HG03066 (cell line): ENCODE measurements around the gene TRIP6.
"Not testable (repeated sequence)": the region's sequence is repeated elsewhere in the genome, so short reads cannot be mapped to it uniquely, and the experiment has no call there.

Source experiments
- ATAC-seq: cut with Tn5 transposase; IDR thresholded peaks from one replicate; pipeline ENCODE4 v1.9.1; 2021; ENCODE audit warnings: low read depth; ENCODE audit not compliant: unreplicated experiment

TRIP6 gene

DNA sequence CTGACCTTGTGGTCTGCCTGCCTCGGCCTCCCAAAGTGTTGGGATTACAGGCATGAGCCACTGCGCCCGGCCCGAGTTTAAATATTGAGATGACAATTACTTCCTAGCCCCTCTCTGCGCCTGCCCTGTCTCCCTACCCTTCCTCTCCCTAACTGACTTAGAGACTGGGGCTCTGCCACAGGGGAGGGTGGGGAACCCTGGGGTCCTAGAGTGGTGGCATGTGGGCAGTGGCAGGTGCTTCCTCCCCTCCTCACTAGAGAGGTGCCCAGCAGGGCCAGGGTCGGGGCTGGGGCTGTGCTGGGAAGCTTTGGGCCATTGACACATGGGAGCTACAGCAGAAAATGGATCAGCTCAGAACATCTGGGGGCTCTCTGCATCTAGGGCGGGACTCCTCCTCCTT, 35.5 kb downstream of the TRIP6 start:
- no peak for ATAC-seq

DNA sequence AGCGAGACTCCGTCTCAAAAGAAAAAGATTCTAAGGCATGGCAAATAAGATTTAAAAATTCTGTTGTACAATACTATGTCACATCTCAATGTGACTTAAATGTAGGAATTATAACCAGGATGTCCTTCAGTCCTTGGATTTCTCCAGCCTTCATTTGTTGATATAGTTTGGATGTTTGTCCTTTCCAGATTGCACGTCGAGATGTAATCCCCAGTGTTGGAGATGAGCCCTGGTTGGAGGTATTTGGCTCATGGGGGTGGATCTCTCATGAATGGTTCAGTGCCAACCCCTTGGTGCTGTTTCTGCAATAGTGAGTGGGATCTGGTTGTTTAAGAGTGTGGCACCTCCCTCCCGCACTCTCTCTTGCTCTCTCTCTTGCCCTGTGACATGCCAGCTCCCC, 41.3 kb downstream of the TRIP6 start:
- ATAC-seq = no peak

DNA sequence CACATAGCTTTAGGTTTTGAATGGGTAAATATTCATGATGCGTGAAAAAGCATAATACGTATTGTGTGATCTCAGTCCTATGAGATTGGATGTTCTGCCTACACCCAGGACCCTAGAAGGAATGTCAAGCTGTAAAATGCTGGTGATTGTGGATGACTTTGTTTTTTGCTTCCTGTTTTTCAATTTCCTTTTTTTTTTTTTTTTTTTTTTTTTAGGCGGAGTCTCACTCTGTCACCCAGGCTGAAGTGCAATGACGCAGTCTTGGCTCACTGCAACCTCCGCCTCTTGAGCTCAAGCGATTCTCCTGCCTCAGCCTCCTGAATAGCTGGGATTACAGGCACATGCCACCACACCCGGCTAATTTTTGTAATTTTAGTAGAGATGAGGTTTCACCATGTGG, 43.3 kb downstream of the TRIP6 start:
- ATAC-seq = not testable (repeated sequence)

DNA sequence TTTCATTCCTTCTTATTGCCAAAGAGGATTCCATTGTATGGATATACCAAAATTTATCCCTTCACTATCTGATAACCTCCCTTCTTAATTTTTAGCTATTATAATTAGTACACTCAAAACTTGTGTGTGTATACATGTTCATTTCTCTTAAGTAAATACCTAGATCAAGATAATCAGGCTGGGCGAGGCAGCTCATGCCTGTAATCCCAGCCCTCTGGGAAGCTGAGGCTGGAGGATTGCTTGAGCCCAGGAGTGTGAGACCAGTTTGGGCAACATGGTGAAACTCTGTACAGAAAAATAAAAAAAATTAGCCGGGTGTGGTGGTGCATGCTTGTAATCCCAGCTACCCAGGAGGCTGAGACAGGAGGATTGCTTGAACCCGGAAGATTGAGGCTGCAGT, 44.3 kb downstream of the TRIP6 start:
- no peak for ATAC-seq

DNA sequence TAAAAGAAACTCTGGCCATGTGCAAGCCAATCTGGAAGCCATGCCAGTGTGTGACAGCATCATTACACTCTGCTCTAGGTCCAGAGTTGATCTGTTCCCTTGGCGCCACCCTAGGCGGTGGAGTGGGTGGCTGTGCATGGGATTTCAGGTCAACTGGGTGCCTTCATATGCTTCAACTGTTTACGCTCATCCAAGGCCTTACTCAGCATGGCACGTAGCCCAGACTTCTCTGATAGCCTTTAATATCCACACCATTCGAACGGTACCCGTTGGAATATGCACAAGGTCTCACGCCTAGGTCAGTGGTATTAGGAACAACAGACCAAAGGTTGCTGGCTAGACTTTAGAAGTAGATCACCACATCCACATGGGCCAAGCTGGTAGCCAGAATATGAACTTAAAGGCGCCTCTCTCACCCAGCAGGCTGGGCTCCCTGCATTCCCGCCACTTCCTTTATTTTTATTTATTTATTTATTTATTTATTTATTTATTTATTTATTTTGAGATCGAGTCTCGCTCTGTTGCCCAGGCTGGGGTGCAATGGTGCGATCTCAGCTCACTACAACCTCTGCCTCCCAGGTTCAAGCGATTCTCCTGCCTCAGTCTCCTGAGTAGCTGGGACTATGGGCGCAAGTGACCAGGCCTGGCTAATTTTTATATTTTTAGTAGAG, 47.2 kb downstream of the TRIP6 start:
- ATAC-seq = no peak

DNA sequence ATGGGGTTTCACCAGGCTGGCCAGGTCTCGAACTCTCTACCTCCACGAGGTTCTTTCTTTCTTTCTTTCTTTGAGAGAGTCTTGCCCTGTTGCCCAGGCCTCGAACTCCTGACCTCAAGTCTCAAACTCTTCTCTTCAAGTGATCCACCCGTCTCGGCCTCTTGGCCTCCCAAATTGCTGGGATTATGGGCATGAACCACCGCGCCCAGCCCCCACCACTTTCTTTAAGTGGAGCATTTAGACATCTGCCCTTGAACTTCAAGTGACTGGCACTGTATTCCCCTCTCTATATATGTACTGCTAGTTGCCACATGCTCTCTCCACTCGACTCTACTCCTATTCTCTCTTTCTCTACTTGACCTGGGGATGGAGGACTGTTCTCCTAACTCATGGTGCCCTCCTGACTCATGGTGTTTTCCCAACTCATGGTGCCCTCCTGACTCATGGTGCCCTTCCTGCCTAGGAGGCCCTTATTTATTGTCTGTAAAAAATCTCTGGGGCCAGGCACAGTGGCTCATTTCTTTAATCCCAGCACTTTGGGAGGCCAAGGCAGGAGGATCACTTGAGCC, 47.8 kb downstream of the TRIP6 start:
- ATAC-seq = no peak

DNA sequence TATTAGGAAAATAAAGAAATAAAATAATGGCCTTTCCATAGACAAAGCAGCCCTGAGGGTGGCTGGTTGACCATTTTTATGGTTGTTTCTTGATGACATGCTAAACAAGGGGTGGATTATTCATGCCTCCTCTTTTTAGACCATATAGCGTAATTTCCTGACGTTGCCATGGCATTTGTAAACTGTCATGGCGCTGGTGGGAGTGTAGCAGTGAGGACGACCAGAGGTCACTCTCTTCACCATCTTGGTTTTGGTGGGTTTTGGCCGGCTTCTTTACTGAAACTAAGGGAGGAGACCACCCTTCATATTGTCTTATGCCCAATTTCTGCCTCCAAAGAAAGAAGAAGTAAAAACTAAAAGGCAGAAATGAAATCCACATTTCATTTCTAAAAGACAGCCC, 52.1 kb downstream of the TRIP6 start:
- not testable (repeated sequence) for ATAC-seq

DNA sequence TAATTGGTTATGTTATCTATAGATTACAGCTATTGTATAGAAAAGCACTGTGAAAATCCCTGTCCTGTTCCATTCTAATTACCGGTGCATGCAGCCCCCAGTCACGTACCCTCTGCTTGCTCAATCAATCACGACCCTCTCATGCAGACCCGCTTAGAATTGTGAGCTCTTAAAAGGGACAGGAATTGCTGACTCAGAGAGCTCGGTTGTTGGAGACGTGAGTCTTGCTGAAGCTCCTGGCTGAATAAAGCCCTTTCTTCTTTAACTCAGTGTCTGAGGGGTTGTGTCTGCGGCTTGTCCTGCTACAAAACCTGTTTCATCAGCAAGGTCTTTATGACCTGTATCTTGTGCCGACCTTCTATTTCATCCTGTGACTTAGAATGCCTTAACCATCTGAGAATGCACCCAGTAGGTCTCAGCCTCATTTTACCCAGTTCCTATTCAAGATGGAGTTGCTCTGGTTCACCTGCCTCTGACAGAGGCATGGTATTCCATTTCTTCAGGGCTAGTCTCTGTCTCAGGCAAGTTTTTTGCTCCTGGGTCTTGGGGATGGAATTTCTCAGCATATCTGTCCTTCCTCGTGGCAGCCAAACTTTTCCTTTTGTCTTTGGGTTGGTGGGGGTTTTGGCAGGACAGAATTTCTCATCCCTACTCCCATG, 52.7 kb downstream of the TRIP6 start:
- ATAC-seq = not testable (repeated sequence)

DNA sequence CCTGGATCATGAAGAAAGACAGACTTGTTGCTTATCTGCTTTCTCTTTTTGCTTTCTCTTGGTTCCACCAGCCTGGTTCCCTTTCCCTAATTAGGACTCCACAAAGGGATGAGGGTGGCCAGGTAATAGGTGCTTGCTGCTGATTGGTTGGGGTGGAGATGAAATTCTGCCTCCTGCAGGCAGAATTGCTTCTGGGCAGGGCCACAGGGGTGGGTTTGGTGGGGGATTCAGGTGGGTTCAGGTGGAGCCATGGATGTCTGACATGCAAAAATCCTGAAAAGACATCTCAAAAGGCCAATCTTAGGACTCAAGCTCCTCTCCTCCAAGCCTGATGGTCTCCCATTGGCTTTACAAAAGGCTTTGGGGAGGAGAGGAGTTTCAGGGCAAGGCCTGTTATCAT, 53.9 kb downstream of the TRIP6 start:
- no peak for ATAC-seq
